Motor neuron (in vitro differentiated cells): ENCODE measurements around the gene CEP78. TPM values are rescaled to one million over a fixed set of nuclear protein-coding genes. Genes with fewer than 3 reads are reported as not detected.
"Not testable (repeated sequence)": the region's sequence is repeated elsewhere in the genome, so short reads cannot be mapped to it uniquely, and the experiment has no call there.

Experiments used
- ATAC-seq, 8 experiments: fragments of 200-7000 bp; cut with Tn5 transposase; replicated peaks in 6 of 8; 2 replicates each; pipeline ENCODE4 v1.8.0; 2021; ENCODE audit warnings: mild to moderate bottlenecking in 8 of 8, moderate library complexity in 8 of 8
- H3K27ac ChIP-seq, 2 donors: fragments of 250-450 bp; sonication (Bioruptor Pico); 2 replicates each; pipeline ENCODE4 v1.9.0; 2021; ENCODE audit warnings: antibody characterized with exemption in 2 of 2, mild to moderate bottlenecking in 2 of 2, moderate library complexity in 1 of 2
- H3K4me1 ChIP-seq, 2 donors: fragments of 250-450 bp; sonication (Bioruptor Pico); replicated peaks in 1 of 2; 2 replicates each; pipeline ENCODE4 v1.6.1; 2021; ENCODE audit warnings: antibody characterized with exemption in 2 of 2, mild to moderate bottlenecking in 2 of 2, moderate library complexity in 1 of 2
- H3K4me3 ChIP-seq, 5 donors: fragments of 250-450 bp; sonication (Bioruptor Pico); 2 replicates each; pipeline ENCODE4 v1.9.0; 2021; ENCODE audit warnings: antibody characterized with exemption in 5 of 5, mild to moderate bottlenecking in 5 of 5, moderate library complexity in 4 of 5
- WGBS, 10 experiments: fragments of 450-650 bp; shearing (Covaris generic); methylation state at CpG; one replicate each; pipeline ENCODE4 v1.0.0; 2022; 5-methylcytosine and 5-hydroxymethylcytosine counted together
- in situ Hi-C, 9 experiments: fragments of 400-800 bp; cut with MboI; loops; one replicate each; pipeline ENCODE4 v1.15.0; 2021; ENCODE audit warnings: low sequenced_read_pairs in 9 of 9, low pct_unique_long_range_greater_than_20kb in 2 of 9; ENCODE audit not compliant: unreplicated experiment in 9 of 9
- total RNA-seq, 8 experiments: library from RNA; unstranded; fragments of 300-600 nt; gene quantifications; 2 replicates each; pipeline versions ENCODE4 v1.2.3 to v1.2.4, GENCODE V29; 2022

Gene CEP78
- total RNA-seq, 8 experiments from 2014 or later, result 5.2 to 27.1 (median 15.8) TPM

DNA sequence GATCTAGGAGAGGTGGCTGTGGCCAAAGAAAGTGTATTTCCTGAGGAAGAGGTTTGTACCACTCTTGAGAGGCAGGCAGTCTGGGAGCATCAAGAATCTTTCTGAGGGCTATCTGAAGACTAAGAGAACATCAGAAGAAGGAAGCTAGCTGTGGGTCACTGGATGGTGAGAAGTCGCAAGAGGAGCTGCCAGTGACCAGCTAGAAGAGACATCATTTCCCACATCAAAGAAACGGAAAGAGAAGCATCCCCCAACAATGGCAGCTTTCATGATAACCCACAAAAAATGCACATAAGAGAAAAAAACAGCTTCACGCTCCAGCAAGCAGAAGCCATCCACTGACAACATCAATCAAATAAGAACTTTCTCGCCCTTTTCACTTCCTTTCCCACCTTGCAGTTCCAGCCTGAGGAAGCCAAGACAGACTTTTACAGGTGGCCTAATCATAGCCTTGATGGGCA is 25.0 kb upstream of the CEP78 start:
- in situ Hi-C loops, result loop anchor here in 1 of 9 experiments (25.0 kb wide), 1 partner anchor 224 kb away; no protein-coding TSS in a partner anchor

DNA sequence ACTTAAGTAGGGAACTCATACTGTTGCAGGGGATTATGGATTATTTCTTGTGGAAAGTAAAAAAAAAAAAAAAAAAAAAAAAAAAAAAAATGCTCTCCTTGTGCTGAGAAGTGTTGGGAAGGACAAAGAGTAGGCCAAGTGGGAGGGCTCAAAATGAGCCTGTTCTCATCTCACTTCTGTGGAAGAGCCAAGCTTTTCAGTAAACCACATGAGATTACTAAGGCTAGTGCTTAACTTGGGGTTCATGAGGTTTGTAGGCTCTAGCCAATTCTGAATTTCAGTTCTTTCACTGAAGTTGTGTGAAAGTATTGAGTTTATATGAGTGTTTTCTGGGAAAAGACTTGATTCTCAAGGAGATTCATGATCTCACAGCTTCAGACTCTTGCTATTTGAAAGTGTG is 23.0 kb upstream of the CEP78 start:
- no peak for ATAC-seq
- in situ Hi-C loops, result loop anchor here in 1 of 9 experiments (25.0 kb wide), 1 partner anchor 226 kb away; no protein-coding TSS in a partner anchor
- H3K27ac ChIP-seq, result no peak overlapping the region

More for the DNA sequence above, 25.0 kb upstream of the CEP78 start:
- H3K27ac ChIP-seq, result no peak overlapping the region
- no peak for ATAC-seq
- H3K4me3 ChIP-seq, result no peak overlapping the region
- H3K4me1 ChIP-seq, result peaks cover 0 to 7% of the 10 kb centered on the region in 2 donors
- WGBS, 10 experiments, result 55 to 100% (median 83%) methylated on average over 1 to 4 of the region's 4 CpGs; no CpG with 5 or more reads in 1 of the 10 experiments

DNA sequence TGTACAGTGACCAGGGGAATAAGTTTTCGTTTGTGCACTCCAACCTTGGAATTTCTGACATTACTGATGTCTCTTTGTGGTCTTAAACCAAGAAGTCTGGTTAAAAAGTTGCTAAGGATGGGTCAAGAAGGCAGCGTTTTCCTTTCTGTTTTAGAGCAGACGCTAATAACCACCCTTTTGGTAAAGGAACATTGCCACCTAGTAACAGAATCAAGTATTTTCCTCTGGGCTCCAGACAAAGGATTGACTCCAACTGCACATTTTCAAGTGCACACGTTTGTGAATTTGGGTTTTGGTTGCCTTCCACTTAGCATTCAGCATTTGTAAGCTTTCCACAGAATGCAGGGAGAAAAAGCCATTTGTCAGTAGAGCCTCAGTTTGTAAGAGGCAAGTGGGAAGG is 22.2 kb upstream of the CEP78 start:
- Histone ChIP-seq H3K4me1 (no peaks in the 10 kb centered on the region), H3K27ac (no peak overlapping the region), H3K4me3 (no peak overlapping the region)
- 0 to 45% (median 21%) methylated on average over 1 to 4 of the region's 4 CpGs for WGBS, 10 experiments
- in situ Hi-C loops, result loop anchor here in 1 of 9 experiments (25.0 kb wide), 1 partner anchor 226 kb away; no protein-coding TSS in a partner anchor
- peak in 6 of 8 experiments; percentile 47 to 92 (median 70) for ATAC-seq

More for the DNA sequence above, 23.0 kb upstream of the CEP78 start:
- Histone ChIP-seq H3K4me3 (no peak overlapping the region), H3K4me1 (peaks cover 0 to under 1% of the 10 kb centered on the region in 2 donors)

DNA sequence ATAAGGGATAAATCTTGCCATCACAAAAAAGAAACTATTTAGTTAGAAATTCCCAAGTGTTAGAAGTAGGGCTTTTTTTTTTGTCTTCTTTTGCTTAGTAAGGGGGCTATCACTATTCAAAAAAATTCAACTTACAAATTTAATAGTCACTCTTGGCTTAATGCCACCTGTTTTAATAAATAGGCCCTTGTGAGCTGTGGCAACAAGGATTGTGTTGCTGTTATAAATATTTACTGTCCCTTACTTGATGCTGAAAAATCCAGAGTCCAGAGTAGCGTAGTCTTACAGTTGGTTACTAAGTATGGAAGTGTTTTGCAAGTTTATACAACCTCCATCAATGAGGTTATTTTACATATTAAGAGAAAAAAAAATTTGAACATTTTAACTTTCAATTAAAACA is 21.4 kb upstream of the CEP78 start:
- Histone ChIP-seq H3K4me1 (no peaks in the 10 kb centered on the region), H3K27ac (no peak overlapping the region), H3K4me3 (no peak overlapping the region)
- in situ Hi-C loops, result loop anchor here in 1 of 9 experiments (25.0 kb wide), 1 partner anchor 227 kb away; no protein-coding TSS in a partner anchor
- WGBS, 10 experiments, result 57 to 100% (median 82%) methylated on average over 1 of the region's 1 CpG; no CpG with 5 or more reads in 2 of the 10 experiments
- peak in 1 of 8 experiments; percentile 39 for ATAC-seq

DNA sequence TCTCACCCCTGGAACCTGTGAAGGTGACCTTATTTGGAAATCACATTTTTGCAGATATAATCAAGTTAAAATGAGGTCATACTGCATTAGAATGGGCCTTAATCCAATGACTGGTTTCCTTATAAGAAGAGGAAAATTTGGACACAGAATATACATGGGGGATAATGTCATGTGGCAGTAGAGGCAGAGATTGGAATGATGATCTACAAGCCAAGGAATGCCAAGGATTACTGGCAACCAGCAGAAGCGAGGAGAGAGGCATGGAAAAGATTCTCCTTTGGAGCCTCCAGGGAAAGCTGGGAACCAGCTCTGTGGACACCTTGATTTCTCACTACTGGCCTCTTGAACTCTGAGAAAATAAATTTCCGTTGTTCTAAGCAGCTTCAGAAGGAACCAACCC is 20.2 kb upstream of the CEP78 start:
- Histone ChIP-seq H3K27ac (no peak overlapping the region), H3K4me1 (no peaks in the 10 kb centered on the region), H3K4me3 (no peak overlapping the region)
- WGBS, 10 experiments, result 25 to 100% (median 92%) methylated on average over 1 to 2 of the region's 2 CpGs; no CpG with 5 or more reads in 4 of the 10 experiments
- peak in 1 of 8 experiments; percentile 36 for ATAC-seq
- in situ Hi-C loops, result loop anchor here in 1 of 9 experiments (25.0 kb wide), 1 partner anchor 228 kb away; no protein-coding TSS in a partner anchor

DNA sequence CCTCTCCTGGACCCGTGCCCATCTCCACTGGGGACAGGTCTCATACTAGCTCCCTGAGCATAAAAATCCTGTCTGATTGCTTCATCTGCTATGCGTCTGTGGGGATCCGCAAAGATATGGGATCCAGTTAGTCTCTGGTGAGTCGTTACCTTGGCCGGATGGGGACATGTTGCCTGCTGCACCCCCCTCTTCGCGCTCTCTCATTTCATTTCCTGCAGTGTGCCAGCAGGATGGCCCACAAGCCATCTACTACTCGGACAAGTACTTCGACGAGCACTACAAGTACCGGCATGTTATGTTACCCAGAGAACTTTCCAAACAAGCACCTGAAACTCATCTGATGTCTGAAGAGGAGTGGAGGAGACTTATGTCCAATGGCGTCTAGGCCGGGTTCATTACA is 17.0 kb upstream of the CEP78 start:
- ATAC-seq, result no peak
- H3K4me3 ChIP-seq, result no peak overlapping the region
- no peak overlapping the region for H3K27ac ChIP-seq
- in situ Hi-C loops, result loop anchor here in 1 of 9 experiments (25.0 kb wide), 1 partner anchor 232 kb away; no protein-coding TSS in a partner anchor
- 65 to 100% (median 95%) methylated on average over 1 to 11 of the region's 13 CpGs; no CpG with 5 or more reads in 2 of the 10 experiments for WGBS, 10 experiments
- H3K4me1 ChIP-seq, result no peaks in the 10 kb centered on the region

DNA sequence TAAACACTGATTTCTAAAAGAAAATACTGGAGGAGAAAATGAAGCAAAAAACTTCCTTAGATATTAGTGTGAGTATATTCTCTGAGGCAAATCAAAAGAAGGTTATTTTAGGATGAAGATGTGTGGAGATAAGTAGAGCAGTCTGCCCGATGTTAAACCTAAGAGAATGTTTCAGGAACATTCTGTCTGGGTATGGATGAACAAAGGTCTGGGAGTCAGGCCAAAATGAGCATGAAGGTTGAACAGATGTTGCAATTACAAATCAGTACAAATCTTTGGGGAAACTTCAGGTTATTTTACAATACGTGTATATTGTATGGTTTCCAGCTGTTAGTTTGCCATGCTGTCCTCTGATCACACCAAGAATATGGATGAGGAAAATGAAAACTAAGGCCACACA is 14.4 kb upstream of the CEP78 start:
- 7 to 100% (median 75%) methylated on average over 1 to 2 of the region's 2 CpGs for WGBS, 10 experiments
- Histone ChIP-seq H3K4me3 (no peak overlapping the region), H3K27ac (no peak overlapping the region), H3K4me1 (no peaks in the 10 kb centered on the region)
- ATAC-seq, result no peak
- in situ Hi-C loops, result loop anchor here in 1 of 9 experiments (25.0 kb wide), 1 partner anchor 234 kb away; no protein-coding TSS in a partner anchor

DNA sequence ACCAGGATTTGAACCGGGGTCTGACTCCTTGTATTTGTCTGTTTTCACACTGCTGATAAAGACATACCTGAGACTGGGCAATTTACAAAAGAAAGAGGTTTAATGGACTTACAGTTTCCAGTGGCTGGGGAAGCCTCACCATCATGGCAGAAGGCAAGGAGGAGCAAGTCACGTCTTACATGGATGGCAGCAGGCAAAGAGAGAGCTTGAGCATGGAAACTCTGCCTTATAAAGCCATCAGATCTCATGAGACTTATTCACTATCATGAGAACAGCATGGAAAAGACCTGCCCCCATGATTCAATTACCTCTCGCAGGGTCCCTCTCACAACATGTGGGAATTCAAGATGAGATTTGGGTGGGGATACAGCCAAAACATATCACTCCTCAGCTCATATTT is 14.0 kb upstream of the CEP78 start:
- 0 to 87% (median 83%) methylated on average over 1 to 3 of the region's 3 CpGs; no CpG with 5 or more reads in 3 of the 10 experiments for WGBS, 10 experiments
- H3K4me3 ChIP-seq, H3K27ac ChIP-seq, H3K4me1 ChIP-seq, ATAC-seq: not testable (repeated sequence)
- in situ Hi-C loops, result loop anchor here in 1 of 9 experiments (25.0 kb wide), 1 partner anchor 235 kb away; no protein-coding TSS in a partner anchor

DNA sequence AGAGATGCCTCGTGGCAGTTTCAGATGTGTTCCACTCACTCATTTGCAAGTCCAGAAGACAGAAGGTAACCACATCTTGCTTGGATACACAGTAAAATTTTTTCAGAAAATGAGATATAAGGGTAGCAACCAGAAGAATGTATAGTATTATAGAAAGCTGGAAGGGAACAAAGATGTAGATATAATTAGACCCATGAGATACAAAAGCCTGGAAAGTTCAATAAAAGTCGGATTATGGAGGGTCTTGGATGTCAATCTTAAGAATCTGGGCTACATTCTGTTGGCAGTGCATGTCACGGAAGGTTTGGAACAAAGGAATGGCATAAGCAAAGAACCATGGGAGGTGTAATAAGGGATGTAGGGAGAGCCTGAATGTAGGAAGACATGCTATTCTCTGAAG is 5.1 kb upstream of the CEP78 start:
- Histone ChIP-seq H3K4me3 (no peak overlapping the region), H3K27ac (no peak overlapping the region), H3K4me1 (no peaks in the 10 kb centered on the region)
- ATAC-seq, result no peak
- in situ Hi-C loops, result loop anchor here in 1 of 9 experiments (25.0 kb wide), 1 partner anchor 793 kb away; no protein-coding TSS in a partner anchor
- 40 to 100% (median 60%) methylated on average over 1 to 3 of the region's 3 CpGs for WGBS, 10 experiments

DNA sequence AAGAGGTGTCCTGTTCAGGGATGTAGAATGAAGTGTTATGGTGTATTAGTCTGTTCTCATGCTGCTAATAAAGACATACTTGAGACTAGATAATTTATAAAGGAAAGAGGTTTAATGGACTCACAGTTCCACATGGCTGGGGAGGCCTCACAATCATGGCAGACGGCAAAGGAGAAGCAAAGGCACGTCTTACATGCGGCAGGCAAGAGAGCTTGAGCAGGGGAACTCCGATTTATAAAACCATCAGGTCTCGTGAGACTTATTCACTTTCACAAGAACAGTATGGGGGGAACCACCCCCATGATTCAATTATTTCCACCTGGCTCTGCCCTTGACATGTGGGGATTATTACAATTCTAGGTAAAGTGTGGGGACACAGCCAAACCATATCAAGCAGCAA is 3.4 kb upstream of the CEP78 start:
- in situ Hi-C loops, result loop anchor here in 1 of 9 experiments (25.0 kb wide), 1 partner anchor 795 kb away; no protein-coding TSS in a partner anchor
- not testable (repeated sequence) for H3K4me1 ChIP-seq, ATAC-seq, H3K27ac ChIP-seq, H3K4me3 ChIP-seq
- 85 to 100% (median 93%) methylated on average over 2 to 5 of the region's 5 CpGs; no CpG with 5 or more reads in 5 of the 10 experiments for WGBS, 10 experiments

DNA sequence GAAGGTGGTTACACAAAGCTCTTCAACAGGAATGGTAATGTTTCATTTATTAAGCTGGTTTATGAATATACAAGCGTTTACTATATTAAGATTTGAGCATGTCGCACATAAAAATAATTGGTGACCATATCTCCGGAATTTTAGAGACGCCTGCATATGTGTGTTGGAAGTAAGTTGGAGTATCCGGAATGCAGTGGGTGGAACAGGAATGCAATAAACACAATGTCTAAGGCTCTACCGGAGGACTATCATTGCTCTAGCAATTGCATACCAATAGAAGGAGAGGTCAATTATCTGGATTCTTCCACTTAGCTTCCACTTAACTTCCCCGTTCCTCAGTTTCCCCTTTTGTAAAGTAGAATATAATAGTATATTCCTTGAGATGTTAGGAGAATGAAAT is 1.1 kb upstream of the CEP78 start:
- 16 to 81% (median 71%) methylated on average over 2 to 7 of the region's 7 CpGs; no CpG with 5 or more reads in 1 of the 10 experiments for WGBS, 10 experiments
- Histone ChIP-seq H3K4me3 (peak overlapping the region; percentile 68 to 91 (median 89)), H3K4me1 (peaks cover 6 to 10% of the 10 kb centered on the region in 2 donors), H3K27ac (no peak overlapping the region)
- no peak for ATAC-seq
- in situ Hi-C loops, result loop anchor here in 1 of 9 experiments (25.0 kb wide), 1 partner anchor 798 kb away; no protein-coding TSS in a partner anchor

DNA sequence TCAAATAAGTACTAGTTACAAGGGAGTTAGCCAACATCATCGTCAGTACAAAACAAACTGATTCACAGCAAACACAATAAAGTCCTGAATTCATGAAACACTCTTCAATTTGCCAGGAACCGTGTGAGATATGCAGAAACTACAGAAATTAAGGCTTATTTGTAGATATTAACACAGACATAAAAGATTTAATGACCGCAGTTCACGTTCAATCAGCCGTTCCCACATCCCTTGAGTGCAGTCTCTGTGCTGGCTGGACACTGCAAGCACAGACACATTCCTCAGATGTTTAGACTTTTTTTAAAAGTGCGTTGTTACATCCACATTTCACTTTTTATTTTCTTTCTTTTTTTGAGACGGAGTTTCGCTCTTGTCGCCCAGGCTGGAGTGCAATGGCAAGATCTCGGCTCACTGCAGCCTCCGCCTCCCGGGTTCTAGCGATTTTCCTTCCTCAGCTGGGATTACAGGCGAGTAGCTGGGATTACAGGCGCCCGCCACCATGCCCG is 566 bp upstream of the CEP78 start:
- peak in 2 of 8 experiments; percentile 1 to 8 for ATAC-seq
- 0 to 29% (median 2%) methylated on average over 3 to 13 of the region's 17 CpGs for WGBS, 10 experiments
- in situ Hi-C loops, result loop anchor here in 1 of 9 experiments (25.0 kb wide), 1 partner anchor 798 kb away; no protein-coding TSS in a partner anchor
- peak overlapping the region in 1 of 2 donors; percentile 75 for H3K27ac ChIP-seq
- peak overlapping the region; percentile 68 to 91 (median 89) for H3K4me3 ChIP-seq
- H3K4me1 ChIP-seq, result peaks cover 6 to 10% of the 10 kb centered on the region in 2 donors

DNA sequence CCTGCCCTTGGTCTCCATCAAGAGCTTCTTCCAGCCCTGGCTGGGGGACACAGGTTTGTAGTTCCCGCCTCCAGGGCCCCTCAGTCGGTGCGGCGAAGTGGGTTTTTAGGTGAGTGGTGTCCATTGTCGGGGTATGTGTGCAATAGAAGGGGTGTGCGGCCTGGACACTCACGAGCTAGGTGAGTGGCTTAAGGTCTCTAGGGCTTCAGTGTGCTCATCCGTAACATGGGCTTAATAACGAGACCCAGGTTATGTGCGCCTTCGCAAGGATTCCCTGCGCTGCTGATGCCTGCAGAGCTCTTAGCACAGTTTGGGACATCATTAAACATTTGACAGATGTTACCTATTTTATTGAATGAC is 656 bp downstream of the CEP78 start:
- Histone ChIP-seq H3K27ac (peak overlapping the region in 1 of 2 donors; percentile 75), H3K4me3 (peak overlapping the region; percentile 68 to 91 (median 89)), H3K4me1 (peaks cover 6 to 10% of the 10 kb centered on the region in 2 donors)
- peak in 1 of 8 experiments; percentile 3 for ATAC-seq
- 0 to 8% (median 1%) methylated on average over 2 to 10 of the region's 12 CpGs; no CpG with 5 or more reads in 5 of the 10 experiments for WGBS, 10 experiments
- in situ Hi-C loops, result loop anchor here in 1 of 9 experiments (25.0 kb wide), 1 partner anchor 799 kb away; no protein-coding TSS in a partner anchor
